Embryonic facial prominence (tissue), 1 donor: Measurements from ENCODE around the gene JADE2.
"Not testable (repeated sequence)": the region's sequence is repeated elsewhere in the genome, so short reads cannot be mapped to it uniquely, and the experiment has no call there.

Source experiments
- DNase-seq: peaks from one replicate; pipeline ENCODE4 v3.0.0-alpha.2; 2016; ENCODE audit errors: extremely low spot score

Gene JADE2

DNA sequence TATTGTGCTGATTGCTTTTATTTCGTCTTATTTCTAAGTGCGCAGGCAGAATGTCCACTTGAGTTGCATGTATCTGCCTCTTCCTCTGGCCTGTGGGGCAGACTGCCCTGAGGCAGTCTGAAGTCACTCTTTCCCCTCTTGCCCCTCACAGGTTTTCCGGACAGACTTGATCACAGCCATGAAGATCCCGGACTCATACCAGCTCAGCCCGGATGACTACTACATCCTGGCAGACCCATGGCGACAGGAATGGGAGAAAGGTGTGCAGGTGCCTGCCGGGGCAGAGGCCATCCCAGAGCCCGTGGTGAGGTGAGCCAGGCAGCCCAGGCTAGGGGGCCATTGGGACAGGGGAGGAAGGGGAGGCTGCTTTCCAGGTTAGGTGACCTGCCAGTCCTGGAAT, 26.4 kb downstream of the JADE2 start:
- no peak for DNase-seq

DNA sequence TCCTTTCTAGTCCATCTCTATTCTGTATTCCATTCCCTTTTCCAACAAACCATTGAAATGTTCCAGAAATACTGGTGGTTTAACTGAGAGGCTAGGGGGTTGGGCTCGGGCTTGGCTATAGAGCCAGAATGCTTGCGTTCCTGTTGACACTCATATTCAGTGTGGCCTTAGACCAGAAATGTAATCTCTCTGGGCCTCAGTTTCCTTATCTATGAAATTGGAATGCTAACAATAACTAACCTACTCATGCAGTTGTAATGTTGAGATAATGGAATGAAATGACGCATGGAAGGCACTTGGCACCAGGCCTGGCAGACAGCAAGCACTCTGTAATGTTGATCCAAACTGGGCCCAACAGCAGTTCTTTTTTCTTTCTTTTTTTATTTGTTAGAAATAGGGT, 26.8 kb downstream of the JADE2 start:
- DNase-seq, result no peak

- not testable (repeated sequence) for DNase-seq
Measured at GRCh38 chr5:134552716-134553115, 27.2 kb downstream of the JADE2 start.

DNA sequence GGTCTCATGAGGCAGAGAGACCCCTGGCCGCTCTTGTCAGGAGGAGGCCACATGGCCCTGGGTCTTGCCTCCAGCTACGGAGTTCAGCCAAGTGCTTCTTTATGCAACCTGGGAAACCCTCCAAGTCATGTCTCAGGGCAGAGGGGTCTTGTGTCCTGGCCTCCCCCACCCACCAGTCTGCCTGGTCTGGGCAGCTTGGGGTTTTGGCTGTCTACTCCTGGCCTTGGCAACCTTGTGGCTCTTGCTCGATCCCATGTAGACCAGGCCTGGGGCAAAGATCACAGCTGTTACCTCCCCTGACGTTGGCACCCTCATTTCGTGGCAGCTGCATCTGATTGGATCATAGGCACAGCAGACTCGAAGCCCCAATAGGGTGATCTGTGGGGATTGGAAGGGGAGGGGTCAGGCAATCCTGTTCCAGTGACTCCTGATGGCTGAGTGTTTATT, 28.4 kb downstream of the JADE2 start:
- no peak for DNase-seq

- DNase-seq, result no peak
Measured at GRCh38 chr5:134554319-134555222, 29.1 kb downstream of the JADE2 start.

DNA sequence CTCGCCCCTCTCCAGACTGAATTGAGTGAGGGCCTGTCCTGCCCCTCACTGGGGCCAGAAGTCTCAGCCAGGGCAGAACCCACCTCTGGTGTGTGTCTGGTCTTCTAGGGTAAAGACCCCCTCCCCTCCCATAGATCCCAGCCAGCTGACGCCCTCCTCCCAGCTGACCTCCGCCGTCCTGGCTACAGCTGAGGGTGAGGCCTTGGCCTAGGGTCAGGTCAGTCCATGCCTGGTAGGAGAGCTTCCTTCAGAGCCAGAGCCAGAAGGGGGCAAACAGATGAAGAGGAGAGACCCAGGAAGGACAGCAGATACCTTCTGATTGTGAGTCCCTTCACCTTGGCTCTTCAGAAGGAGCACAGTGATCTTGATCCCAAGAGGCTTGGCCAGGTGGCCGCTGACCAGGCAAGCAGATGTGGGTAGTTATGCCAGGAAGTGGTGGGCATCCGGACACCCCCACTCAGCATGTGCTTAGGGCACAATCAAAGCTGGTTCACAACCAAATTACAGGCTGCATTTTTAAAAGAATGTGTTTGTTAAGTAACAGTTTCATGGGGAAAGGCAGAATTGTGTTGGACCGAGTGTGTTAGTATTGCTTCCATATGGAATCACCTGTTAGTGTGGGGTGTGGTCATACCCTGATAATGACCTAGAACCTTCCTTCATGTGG, 29.9 kb downstream of the JADE2 start:
- DNase-seq, result no peak

DNA sequence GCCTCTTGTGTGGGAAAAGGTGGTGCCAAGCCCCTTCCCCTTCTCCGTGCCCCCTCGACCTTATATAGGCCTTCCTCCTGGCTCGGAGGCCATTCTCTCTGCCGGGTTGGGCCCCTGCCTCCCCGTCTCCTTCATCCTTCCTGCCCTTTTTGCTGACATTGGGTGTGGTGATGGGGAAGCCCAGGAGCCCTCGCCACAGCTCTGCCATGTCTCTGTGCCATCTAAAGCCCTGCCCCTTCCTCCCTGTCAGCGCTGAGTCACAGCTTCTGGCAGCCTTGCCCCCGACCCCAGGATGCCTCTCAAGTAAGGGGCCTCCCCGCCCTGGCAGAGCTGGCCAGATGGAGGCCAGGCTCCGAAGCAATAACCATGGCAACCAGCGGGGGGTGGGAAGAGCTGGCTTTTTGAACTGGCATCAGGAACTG, 30.4 kb downstream of the JADE2 start:
- no peak for DNase-seq

GRCh38 chr5:134556588-134556987, 31.1 kb downstream of the JADE2 start:
- DNase-seq, result not testable (repeated sequence)

DNA sequence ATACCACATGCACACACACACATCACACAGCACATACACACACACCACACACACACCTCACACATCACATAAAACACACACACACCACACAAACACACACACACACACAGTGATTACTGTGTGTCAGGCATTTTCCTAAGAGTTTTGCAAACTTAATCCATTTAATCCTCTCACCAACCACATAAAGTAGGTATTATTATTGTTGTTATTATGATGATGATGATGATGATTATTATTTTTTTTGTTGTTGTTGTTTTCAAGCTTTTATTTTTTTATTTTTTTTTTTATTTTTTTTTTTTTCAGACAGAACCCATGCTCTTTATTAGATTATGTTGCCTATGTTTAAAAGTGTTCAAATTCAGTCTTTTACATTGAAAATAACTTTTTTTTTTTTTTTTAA, 31.5 kb downstream of the JADE2 start:
- no peak for DNase-seq

GRCh38 chr5:134559672-134560071, 34.2 kb downstream of the JADE2 start:
- no peak for DNase-seq

DNA sequence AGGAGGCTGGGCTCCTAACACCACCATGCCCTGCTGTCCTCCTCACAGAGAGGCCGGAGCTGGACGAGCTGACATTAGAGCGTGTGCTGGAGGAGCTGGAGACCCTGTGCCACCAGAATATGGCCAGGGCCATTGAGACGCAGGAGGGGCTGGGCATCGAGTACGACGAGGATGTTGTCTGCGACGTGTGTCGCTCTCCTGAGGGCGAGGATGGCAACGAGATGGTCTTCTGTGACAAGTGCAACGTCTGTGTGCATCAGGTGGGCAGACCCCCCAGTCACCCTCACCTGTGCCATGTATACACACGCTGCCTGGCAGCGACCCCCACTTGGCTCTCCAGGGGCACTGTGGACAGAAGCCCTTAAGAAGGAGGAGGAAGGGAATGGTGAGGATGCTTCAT, 35.2 kb downstream of the JADE2 start:
- DNase-seq, result no peak

DNA sequence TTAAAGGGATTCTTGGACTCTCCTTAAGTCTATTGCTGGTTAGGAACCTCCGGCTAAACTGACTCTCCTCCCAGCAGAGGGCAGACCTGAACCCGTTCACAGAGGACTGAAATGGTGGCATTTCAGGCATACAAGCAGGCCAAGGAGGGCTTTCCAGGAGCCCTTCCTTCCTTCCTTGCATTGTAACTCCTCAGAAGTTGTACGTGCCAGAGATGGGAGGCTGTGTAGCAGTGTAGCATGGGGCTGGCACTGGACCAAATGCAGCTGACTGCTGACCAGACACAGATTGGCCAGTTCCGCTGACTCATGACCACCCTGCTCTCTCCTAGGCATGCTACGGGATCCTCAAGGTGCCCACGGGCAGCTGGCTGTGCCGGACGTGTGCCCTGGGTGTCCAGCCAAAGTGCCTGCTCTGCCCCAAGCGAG, 36.4 kb downstream of the JADE2 start:
- no peak for DNase-seq

DNA sequence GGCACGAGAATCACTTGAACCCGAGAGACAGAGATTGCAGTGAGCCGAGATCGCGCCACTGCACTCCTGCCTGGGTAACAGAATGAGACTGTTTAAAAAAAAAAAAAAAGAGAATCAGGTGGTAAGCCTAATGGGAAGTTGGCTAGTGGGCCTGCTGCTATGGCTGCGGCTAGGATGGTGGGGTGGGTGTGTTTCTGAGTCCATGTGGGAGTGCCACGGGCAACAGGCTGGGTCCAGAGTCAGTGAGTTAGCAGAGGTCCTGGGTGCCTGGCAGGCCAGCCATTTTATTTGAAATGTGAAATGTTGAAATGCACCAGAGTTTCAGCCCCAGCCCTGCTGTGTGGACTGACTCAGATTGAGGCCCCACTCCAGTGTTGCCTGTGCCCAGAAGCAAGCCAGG, 37.8 kb downstream of the JADE2 start:
- DNase-seq, result no peak

DNA sequence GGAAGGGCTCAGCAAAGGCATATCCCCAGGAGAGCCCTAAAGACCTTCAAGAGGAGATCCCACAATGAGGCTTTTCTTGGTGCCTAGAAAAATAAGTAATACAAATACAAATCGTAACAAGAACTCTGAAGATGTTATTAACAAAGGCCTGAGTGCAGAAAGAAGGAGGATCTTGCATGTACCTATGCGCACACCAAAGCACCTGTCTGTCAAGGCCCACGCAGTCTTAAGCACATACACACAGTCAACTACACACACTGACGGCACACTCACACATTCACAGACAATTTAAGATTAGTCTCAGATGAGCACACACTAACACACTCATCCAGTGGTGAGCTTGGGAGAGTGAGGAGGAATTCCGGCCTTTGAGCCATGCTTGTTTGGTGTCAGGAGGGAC, 38.5 kb downstream of the JADE2 start:
- DNase-seq, result no peak

GRCh38 chr5:134564396-134564795, 38.9 kb downstream of the JADE2 start:
- DNase-seq, result no peak

- DNase-seq, result no peak
Measured at GRCh38 chr5:134565791-134566740, 40.6 kb downstream of the JADE2 start.

DNA sequence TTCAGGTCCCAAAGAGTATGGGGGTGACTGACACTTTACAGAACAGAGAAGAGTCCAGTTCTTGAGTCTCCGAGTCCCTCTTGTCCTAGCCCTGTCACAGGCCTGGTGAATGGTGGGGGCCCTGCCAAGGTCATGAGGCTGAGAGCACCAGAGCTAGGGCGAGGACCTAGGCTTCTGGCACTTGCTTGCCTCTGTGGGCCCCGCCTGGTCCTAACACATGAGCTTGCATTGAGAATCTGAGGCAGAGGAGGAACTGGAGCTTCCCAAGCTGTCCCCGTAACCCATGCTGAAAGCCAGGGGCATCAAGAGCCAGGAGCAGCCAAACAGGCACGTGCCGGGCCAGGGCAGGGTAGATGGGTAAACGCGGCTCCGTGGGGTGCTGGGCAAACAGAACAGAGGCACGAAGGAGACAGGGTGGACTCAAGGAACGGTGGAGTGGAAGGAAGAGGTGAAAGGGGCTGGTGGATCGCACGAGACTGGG, 41.3 kb downstream of the JADE2 start:
- DNase-seq, result no peak

- no peak for DNase-seq
Measured at GRCh38 chr5:134567641-134568336, 42.3 kb downstream of the JADE2 start.

DNA sequence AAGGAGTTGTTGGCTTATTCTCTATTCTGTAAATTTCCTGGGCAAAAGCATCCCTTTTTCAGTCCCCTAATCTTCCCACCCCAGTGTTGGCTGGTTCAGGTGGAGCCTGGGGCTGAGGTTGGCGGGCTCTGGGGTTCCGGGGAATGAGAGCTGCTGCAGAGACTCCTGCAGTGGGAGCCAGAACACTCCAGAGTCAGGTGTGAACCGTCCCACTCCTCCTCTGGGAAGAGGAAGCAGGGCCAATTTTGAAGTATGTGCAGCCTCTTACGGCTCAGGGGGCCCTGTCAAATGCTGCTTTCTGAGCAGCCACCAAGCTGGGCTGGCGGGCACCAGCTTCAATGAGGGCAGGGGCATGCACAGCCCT, 42.8 kb downstream of the JADE2 start:
- no peak for DNase-seq

GRCh38 chr5:134568761-134569695, 43.6 kb downstream of the JADE2 start:
- DNase-seq, result no peak
